Adipocyte (in vitro differentiated cells): ENCODE data around the gene RELL1.

ENCODE experiments used
- DNase-seq: peaks from one replicate; pipeline ENCODE4 v3.0.0-alpha.2; 2015; ENCODE audit warnings: low read depth
- H3K27me3 ChIP-seq: replicated peaks from 2 replicates; pipeline ENCODE4 v1.7.0; 2013; ENCODE audit warnings: mild to moderate bottlenecking, low read length, moderate library complexity; ENCODE audit not compliant: control insufficient read depth, insufficient read depth
- H3K36me3 ChIP-seq: 2 replicates; pipeline ENCODE4 v1.7.0; 2013; ENCODE audit warnings: low read length, mild to moderate bottlenecking, moderate library complexity; ENCODE audit not compliant: control insufficient read depth, insufficient read depth, severe bottlenecking
- H3K4me1 ChIP-seq: 2 replicates; pipeline ENCODE4 v1.7.0; 2013; ENCODE audit warnings: mild to moderate bottlenecking, low read length, moderate library complexity; ENCODE audit not compliant: control insufficient read depth, insufficient read depth
- H3K4me3 ChIP-seq: 2 replicates; pipeline ENCODE4 v1.7.0; 2013; ENCODE audit warnings: mild to moderate bottlenecking, low read length, moderate library complexity
- H3K9ac ChIP-seq: 2 replicates; pipeline ENCODE4 v1.7.0; 2013; ENCODE audit warnings: mild to moderate bottlenecking, low read length, moderate library complexity
- H3K9me3 ChIP-seq: 2 replicates; pipeline ENCODE4 v1.7.0; 2013; ENCODE audit warnings: mild to moderate bottlenecking, low read length, moderate library complexity; ENCODE audit not compliant: control insufficient read depth

The RELL1 gene

GRCh38 chr4:37690976-37691375, 4.8 kb upstream of the RELL1 start:
- Histone ChIP-seq H3K27me3 (no peaks in the 10 kb centered on the region), H3K36me3 (no peaks in the 10 kb centered on the region), H3K4me3 (no peak overlapping the region), H3K9ac (no peak overlapping the region), H3K9me3 (peaks cover 5% of the 10 kb centered on the region), H3K4me1 (peaks cover 9% of the 10 kb centered on the region)
- DNase-seq: no peak

- no peaks in the 10 kb centered on the region for H3K36me3 ChIP-seq
- no peak overlapping the region for H3K9ac ChIP-seq
- no peak overlapping the region for H3K4me3 ChIP-seq
- no peaks in the 10 kb centered on the region for H3K27me3 ChIP-seq
- DNase-seq: peak; percentile 78
- peaks cover 5% of the 10 kb centered on the region for H3K9me3 ChIP-seq
- H3K4me1 ChIP-seq: peaks cover 18% of the 10 kb centered on the region
Measured at GRCh38 chr4:37689353-37690095, 3.3 kb upstream of the RELL1 start.

DNA sequence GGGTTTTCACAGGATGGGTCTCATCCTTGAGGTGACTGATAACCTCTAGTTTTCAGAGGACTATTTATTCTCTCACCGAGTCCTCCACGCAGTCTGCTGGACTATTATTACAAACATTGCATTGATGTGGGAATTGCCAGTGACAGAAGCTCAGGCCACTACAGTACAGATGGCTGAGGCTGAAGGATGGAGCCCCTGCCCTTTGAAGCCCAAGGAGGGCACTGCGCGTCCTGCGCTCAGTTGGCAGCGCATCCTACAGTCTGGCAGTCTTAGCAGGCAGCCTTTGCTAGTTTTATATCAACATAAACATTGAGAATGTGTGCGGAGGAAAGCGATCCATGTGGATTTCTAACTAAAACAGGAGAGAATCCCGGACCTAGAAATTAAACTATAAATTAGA, 1.5 kb upstream of the RELL1 start:
- Histone ChIP-seq H3K36me3 (no peaks in the 10 kb centered on the region), H3K4me1 (peaks cover 18% of the 10 kb centered on the region), H3K9ac (no peak overlapping the region), H3K4me3 (no peak overlapping the region), H3K9me3 (no peaks in the 10 kb centered on the region), H3K27me3 (no peaks in the 10 kb centered on the region)
- DNase-seq: no peak

- Histone ChIP-seq H3K4me3 (peak overlapping the region; percentile 91), H3K9ac (peak overlapping the region; percentile 62), H3K9me3 (no peaks in the 10 kb centered on the region), H3K4me1 (peaks cover 18% of the 10 kb centered on the region), H3K36me3 (no peaks in the 10 kb centered on the region), H3K27me3 (no peaks in the 10 kb centered on the region)
- no peak for DNase-seq
Measured at GRCh38 chr4:37687194-37687562, 1.0 kb upstream of the RELL1 start.

- H3K4me3 ChIP-seq: peak overlapping the region; percentile 91
Measured at GRCh38 chr4:37685823-37686372, 278 bp downstream of the RELL1 start.

DNA sequence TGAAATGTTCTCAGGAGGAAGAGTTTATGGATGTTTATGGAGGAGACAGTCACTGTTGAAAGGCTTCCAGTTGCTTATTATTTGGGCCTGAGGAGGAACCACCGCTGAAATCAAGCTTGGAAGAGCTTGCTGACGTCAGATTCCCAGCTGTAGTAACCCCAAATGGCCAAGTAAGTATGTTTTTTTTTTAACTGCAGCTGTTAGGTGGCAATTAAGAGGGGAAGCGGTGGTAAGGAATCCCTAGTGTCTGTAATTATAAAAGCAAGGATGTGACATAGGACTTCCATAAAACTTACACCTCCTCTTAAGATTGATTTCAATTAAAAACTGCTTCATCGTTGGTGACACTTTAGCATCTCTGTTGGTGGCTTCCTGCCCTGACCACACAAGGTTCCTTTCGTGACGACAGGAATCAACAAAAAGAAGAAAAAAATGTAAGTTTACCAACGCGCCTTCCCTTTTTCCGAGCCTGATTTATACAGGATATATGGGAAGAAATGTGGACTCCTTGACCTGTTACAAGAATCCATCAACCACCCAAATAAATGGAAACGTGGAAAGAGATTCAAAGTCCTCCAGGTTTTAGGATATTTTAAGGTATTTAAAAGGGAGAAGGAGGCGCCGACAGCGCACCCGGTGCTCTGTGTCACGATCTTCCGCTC, 884 bp downstream of the RELL1 start:
- peak; percentile 74 for DNase-seq
- peaks cover 18% of the 10 kb centered on the region for H3K4me1 ChIP-seq

More at GRCh38 chr4:37685823-37686372, 278 bp downstream of the RELL1 start:
- Histone ChIP-seq H3K36me3 (no peaks in the 10 kb centered on the region), H3K9ac (peak overlapping the region; percentile 88), H3K27me3 (no peaks in the 10 kb centered on the region), H3K4me1 (peaks cover 18% of the 10 kb centered on the region), H3K9me3 (no peaks in the 10 kb centered on the region)
- DNase-seq: peak; percentile 89

DNA sequence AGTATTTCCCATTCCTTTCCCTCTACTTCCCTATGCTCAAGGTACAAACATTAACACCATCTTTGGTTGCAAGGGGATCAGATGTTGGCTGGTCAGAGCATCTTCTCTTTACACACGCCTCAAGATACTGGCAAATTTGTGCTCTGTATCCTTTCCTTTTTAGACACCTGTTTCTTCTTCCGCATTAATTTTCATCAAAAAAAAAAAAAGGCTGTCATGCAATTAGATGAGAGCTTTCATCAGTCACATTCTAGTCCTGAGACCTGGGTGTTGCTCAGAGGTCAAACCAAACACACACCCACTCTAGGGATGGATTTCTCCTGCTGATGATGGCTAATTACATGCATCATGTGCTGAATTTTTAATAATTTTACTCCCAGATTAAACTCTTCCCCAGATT, 2.0 kb downstream of the RELL1 start:
- Histone ChIP-seq H3K36me3 (no peaks in the 10 kb centered on the region), H3K4me3 (no peak overlapping the region), H3K9me3 (no peaks in the 10 kb centered on the region), H3K4me1 (peaks cover 9% of the 10 kb centered on the region), H3K9ac (no peak overlapping the region), H3K27me3 (no peaks in the 10 kb centered on the region)
- no peak for DNase-seq

More for the DNA sequence above, 884 bp downstream of the RELL1 start:
- no peaks in the 10 kb centered on the region for H3K36me3 ChIP-seq
- no peaks in the 10 kb centered on the region for H3K9me3 ChIP-seq
- H3K9ac ChIP-seq: peak overlapping the region; percentile 88
- no peaks in the 10 kb centered on the region for H3K27me3 ChIP-seq
- H3K4me3 ChIP-seq: peak overlapping the region; percentile 91

DNA sequence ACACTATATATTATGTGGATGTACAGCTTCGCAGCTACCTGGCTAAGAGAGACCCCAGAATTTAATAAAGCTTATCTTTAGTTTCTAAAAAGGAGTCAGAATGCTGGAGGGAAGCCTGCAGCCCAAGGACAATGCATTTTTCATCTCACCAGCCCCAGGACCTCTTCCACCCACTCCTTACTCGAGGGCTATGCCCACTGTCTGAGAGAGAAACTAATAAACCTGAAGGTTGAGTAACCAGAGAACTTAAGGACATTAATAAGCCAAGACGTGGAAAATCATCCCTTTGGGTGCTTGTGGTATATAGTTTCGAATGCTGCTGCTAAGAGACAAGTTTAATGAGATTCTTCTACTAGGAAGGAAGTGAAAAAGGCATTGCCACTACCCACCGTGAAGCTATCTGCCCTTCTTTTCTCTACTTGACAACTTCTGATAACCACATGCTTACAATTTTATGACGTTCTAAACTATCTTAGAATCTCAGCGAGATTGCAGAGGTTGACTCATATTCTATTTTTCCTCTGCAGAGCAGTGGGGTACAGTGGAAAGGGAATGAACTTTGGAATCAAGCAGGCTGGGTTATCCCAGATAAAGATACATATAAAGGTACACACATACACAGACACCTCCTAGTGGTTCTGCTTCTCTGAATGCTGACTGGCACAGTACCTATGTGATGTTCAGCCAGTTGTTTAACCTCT, 3.3 kb downstream of the RELL1 start:
- Histone ChIP-seq H3K36me3 (no peaks in the 10 kb centered on the region), H3K27me3 (no peaks in the 10 kb centered on the region), H3K9ac (no peak overlapping the region), H3K9me3 (no peaks in the 10 kb centered on the region), H3K4me3 (no peak overlapping the region), H3K4me1 (peaks cover 9% of the 10 kb centered on the region)
- DNase-seq: no peak

- H3K9ac ChIP-seq: no peak overlapping the region
- peaks cover 4% of the 10 kb centered on the region for H3K4me1 ChIP-seq
- no peaks in the 10 kb centered on the region for H3K27me3 ChIP-seq
- no peak for DNase-seq
- H3K36me3 ChIP-seq: no peaks in the 10 kb centered on the region
- H3K4me3 ChIP-seq: no peak overlapping the region
- no peaks in the 10 kb centered on the region for H3K9me3 ChIP-seq
Measured at GRCh38 chr4:37680089-37680488, 6.1 kb downstream of the RELL1 start.

- Histone ChIP-seq H3K9me3 (no peaks in the 10 kb centered on the region), H3K4me1 (no peaks in the 10 kb centered on the region), H3K36me3 (no peaks in the 10 kb centered on the region), H3K4me3 (no peak overlapping the region), H3K9ac (no peak overlapping the region), H3K27me3 (no peaks in the 10 kb centered on the region)
- no peak for DNase-seq
Measured at GRCh38 chr4:37679301-37679700, 6.9 kb downstream of the RELL1 start.

GRCh38 chr4:37678624-37679023, 7.6 kb downstream of the RELL1 start:
- no peak for DNase-seq
- H3K9me3 ChIP-seq: no peaks in the 10 kb centered on the region

More at GRCh38 chr4:37678624-37679023, 7.6 kb downstream of the RELL1 start:
- no peak overlapping the region for H3K9ac ChIP-seq
- H3K36me3 ChIP-seq: no peaks in the 10 kb centered on the region
- H3K4me3 ChIP-seq: no peak overlapping the region
- H3K27me3 ChIP-seq: no peaks in the 10 kb centered on the region
- H3K4me1 ChIP-seq: no peaks in the 10 kb centered on the region
